Measurements from ENCODE around the gene CCDC24. TPM values are rescaled to one million over a fixed set of nuclear protein-coding genes. Genes with fewer than 3 reads are reported as not detected.

The CCDC24 gene
- total and polyA plus RNA-seq, 9 of the 15 experiments (the other 6 are each of a cell fraction or from before 2014, with no cell fraction given), result 0.31 to 4.5 (median 1.5) TPM

DNA sequence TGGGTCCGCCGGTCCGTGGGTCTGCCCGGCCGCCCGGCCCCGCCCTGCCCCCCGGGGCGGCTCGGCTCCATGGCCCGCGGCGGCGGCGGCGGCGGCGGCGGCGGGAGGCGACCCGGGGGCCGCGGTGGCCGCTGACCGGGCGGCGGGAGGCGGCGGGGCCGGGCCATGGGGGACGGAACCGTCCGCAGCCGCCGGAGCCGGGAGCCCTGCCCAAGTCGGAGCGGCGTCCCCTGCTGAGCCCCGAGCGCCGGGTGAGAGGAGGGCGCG lies 12.2 kb upstream of the CCDC24 start (continued):
- TF ChIP-seq, protein P1, sequence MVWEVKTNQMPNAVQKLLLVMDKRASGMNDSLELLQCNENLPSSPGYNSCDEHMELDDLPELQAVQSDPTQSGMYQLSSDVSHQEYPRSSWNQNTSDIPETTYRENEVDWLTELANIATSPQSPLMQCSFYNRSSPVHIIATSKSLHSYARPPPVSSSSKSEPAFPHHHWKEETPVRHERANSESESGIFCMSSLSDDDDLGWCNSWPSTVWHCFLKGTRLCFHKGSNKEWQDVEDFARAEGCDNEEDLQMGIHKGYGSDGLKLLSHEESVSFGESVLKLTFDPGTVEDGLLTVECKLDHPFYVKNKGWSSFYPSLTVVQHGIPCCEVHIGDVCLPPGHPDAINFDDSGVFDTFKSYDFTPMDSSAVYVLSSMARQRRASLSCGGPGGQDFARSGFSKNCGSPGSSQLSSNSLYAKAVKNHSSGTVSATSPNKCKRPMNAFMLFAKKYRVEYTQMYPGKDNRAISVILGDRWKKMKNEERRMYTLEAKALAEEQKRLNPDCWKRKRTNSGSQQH (CRISPR knock-in tag; IDR thresholded peaks at IDR 0.05), result no peak
- TF ChIP-seq POLR3A (IDR thresholded peaks at IDR 0.05; ENCODE audit: borderline replicate concordance, extremely low read depth, insufficient read depth, insufficient read length) (no peak), CEBPG (CRISPR knock-in tag; IDR thresholded peaks at IDR 0.05) (no peak), CEBPG (tag; conservative IDR thresholded peaks at IDR 0.05 in 1 of 2, IDR thresholded peaks at IDR 0.05 in 1 of 2) (no peak), SREBF1 (IDR thresholded peaks at IDR 0.05; ENCODE audit: borderline replicate concordance, low read depth, low read length) (no peak), HMG20B (CRISPR knock-in tag; IDR thresholded peaks at IDR 0.05) (no peak), ZFP30 (CRISPR knock-in tag; IDR thresholded peaks at IDR 0.05; ENCODE audit: borderline replicate concordance) (no peak), PHTF2 (CRISPR knock-in tag; IDR thresholded peaks at IDR 0.05) (no peak), STAT5A (IDR thresholded peaks at IDR 0.05; ENCODE audit: borderline replicate concordance, low read length) (no peak), SMARCC2 (IDR thresholded peaks at IDR 0.05; ENCODE audit: low read depth) (no peak)
- TF ChIP-seq, protein P2, sequence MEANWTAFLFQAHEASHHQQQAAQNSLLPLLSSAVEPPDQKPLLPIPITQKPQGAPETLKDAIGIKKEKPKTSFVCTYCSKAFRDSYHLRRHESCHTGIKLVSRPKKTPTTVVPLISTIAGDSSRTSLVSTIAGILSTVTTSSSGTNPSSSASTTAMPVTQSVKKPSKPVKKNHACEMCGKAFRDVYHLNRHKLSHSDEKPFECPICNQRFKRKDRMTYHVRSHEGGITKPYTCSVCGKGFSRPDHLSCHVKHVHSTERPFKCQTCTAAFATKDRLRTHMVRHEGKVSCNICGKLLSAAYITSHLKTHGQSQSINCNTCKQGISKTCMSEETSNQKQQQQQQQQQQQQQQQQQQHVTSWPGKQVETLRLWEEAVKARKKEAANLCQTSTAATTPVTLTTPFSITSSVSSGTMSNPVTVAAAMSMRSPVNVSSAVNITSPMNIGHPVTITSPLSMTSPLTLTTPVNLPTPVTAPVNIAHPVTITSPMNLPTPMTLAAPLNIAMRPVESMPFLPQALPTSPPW (CRISPR knock-in tag; IDR thresholded peaks at IDR 0.05), result peak; percentile 33
